ENCODE results near the gene COPG2. TPM values are rescaled to one million over a fixed set of nuclear protein-coding genes. Genes with fewer than 3 reads are reported as not detected.

The COPG2 gene
- total RNA-seq, 1 donor from 2014 or later = 31.2 TPM

GRCh38 chr7:130641497-130641896, 27.1 kb downstream of the COPG2 start:
- Mint-ChIP-seq H3K9me3 (ENCODE audit: unreplicated experiment) (peaks cover 13% of the 10 kb centered on the region), H3K36me3 (ENCODE audit: unreplicated experiment) (peaks cover 54% of the 10 kb centered on the region), H3K27ac (ENCODE audit: unreplicated experiment) (no peak overlapping the region), H3K4me1 (ENCODE audit: unreplicated experiment) (no peaks in the 10 kb centered on the region), H3K4me3 (ENCODE audit: unreplicated experiment) (no peak overlapping the region), H3K27me3 (ENCODE audit: unreplicated experiment) (no peaks in the 10 kb centered on the region)
- DNase-seq (ENCODE audit: extremely low spot score, unreplicated experiment) = no peak
- TF ChIP-seq, protein P1, sequence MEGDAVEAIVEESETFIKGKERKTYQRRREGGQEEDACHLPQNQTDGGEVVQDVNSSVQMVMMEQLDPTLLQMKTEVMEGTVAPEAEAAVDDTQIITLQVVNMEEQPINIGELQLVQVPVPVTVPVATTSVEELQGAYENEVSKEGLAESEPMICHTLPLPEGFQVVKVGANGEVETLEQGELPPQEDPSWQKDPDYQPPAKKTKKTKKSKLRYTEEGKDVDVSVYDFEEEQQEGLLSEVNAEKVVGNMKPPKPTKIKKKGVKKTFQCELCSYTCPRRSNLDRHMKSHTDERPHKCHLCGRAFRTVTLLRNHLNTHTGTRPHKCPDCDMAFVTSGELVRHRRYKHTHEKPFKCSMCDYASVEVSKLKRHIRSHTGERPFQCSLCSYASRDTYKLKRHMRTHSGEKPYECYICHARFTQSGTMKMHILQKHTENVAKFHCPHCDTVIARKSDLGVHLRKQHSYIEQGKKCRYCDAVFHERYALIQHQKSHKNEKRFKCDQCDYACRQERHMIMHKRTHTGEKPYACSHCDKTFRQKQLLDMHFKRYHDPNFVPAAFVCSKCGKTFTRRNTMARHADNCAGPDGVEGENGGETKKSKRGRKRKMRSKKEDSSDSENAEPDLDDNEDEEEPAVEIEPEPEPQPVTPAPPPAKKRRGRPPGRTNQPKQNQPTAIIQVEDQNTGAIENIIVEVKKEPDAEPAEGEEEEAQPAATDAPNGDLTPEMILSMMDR (IDR thresholded peaks at IDR 0.05) = no peak

DNA sequence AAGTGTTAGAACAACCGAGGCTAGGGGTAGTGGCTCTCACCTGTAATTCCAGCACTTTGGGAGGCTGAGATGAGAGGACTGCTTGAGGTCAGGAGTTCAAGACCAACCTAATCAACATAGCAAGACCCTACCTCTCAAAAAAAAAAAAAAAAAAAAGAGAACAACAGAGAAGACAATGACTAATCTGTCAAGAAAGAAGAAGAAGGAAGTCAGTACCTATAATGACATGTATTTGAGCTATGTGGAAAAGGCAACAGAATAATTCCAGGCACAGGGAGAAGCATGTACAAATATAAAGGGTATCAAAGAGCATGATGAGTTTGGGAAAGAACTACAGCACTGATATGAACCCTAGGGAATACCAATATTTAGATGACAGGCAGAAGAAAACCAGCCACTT, 27.5 kb downstream of the COPG2 start:
- Mint-ChIP-seq H3K4me3 (ENCODE audit: unreplicated experiment) (no peak overlapping the region), H3K27me3 (ENCODE audit: unreplicated experiment) (no peaks in the 10 kb centered on the region), H3K27ac (ENCODE audit: unreplicated experiment) (no peak overlapping the region), H3K9me3 (ENCODE audit: unreplicated experiment) (peaks cover 16% of the 10 kb centered on the region), H3K36me3 (ENCODE audit: unreplicated experiment) (peaks cover 50% of the 10 kb centered on the region), H3K4me1 (ENCODE audit: unreplicated experiment) (no peaks in the 10 kb centered on the region)
- TF ChIP-seq, protein P1 (IDR thresholded peaks at IDR 0.05) = no peak
- DNase-seq (ENCODE audit: extremely low spot score, unreplicated experiment) = no peak

- no peak overlapping the region for H3K27ac Mint-ChIP-seq (ENCODE audit: unreplicated experiment)
- H3K36me3 Mint-ChIP-seq (ENCODE audit: unreplicated experiment) = peaks cover 49% of the 10 kb centered on the region
- TF ChIP-seq, protein P1 (IDR thresholded peaks at IDR 0.05) = no peak
- peaks cover 26% of the 10 kb centered on the region for H3K9me3 Mint-ChIP-seq (ENCODE audit: unreplicated experiment)
- DNase-seq (ENCODE audit: extremely low spot score, unreplicated experiment) = no peak
- H3K27me3 Mint-ChIP-seq (ENCODE audit: unreplicated experiment) = no peaks in the 10 kb centered on the region
- H3K4me1 Mint-ChIP-seq (ENCODE audit: unreplicated experiment) = no peaks in the 10 kb centered on the region
- no peak overlapping the region for H3K4me3 Mint-ChIP-seq (ENCODE audit: unreplicated experiment)
Measured at GRCh38 chr7:130639388-130639787, 29.2 kb downstream of the COPG2 start.

GRCh38 chr7:130632111-130632510, 36.4 kb downstream of the COPG2 start:
- no peak for DNase-seq (ENCODE audit: extremely low spot score, unreplicated experiment)
- H3K4me3 Mint-ChIP-seq (ENCODE audit: unreplicated experiment) = no peak overlapping the region
- peaks cover 31% of the 10 kb centered on the region for H3K9me3 Mint-ChIP-seq (ENCODE audit: unreplicated experiment)
- no peak overlapping the region for H3K27ac Mint-ChIP-seq (ENCODE audit: unreplicated experiment)
- TF ChIP-seq, protein P1 (IDR thresholded peaks at IDR 0.05) = no peak
- no peaks in the 10 kb centered on the region for H3K4me1 Mint-ChIP-seq (ENCODE audit: unreplicated experiment)
- H3K36me3 Mint-ChIP-seq (ENCODE audit: unreplicated experiment) = peaks cover 13% of the 10 kb centered on the region
- H3K27me3 Mint-ChIP-seq (ENCODE audit: unreplicated experiment) = no peaks in the 10 kb centered on the region

DNA sequence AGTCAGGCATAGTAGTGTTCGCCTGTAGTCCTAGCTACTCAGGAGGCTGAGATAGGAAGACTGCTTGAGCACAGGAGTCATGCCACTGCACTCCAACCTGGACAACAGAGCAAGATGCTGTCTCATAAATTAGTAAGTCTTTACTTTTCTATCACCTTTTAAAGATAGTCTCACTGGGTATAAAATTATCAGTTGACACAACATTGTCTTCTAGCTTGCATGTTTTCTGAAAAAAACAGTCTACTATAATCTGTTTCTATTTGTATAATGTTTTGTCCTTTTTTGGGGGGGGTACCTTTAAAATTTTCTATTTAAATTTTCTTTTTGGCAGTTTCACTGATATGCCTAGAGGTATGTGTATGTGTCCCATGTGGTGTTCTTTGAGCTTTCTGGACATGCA, 39.6 kb downstream of the COPG2 start:
- Mint-ChIP-seq H3K36me3 (ENCODE audit: unreplicated experiment) (peaks cover 15% of the 10 kb centered on the region), H3K4me3 (ENCODE audit: unreplicated experiment) (no peak overlapping the region), H3K27me3 (ENCODE audit: unreplicated experiment) (no peaks in the 10 kb centered on the region), H3K9me3 (ENCODE audit: unreplicated experiment) (peaks cover 27% of the 10 kb centered on the region), H3K27ac (ENCODE audit: unreplicated experiment) (no peak overlapping the region), H3K4me1 (ENCODE audit: unreplicated experiment) (no peaks in the 10 kb centered on the region)
- DNase-seq (ENCODE audit: extremely low spot score, unreplicated experiment) = no peak
- TF ChIP-seq, protein P1 (IDR thresholded peaks at IDR 0.05) = no peak
